NCI-H774 (cell line): ENCODE measurements around the gene CPN2.

ENCODE experiments used
- DNase-seq: peaks from one replicate; lab custom pipeline; 2025; lab: John Stamatoyannopoulos, UW

CPN2 gene

GRCh38 chr3:194294895-194295214 is 56.3 kb downstream of the CPN2 start:
- DNase-seq = no peak

GRCh38 chr3:194294199-194294894 is 56.8 kb downstream of the CPN2 start:
- no peak for DNase-seq

- no peak for DNase-seq
These were observed 57.5 kb downstream of the CPN2 start for GRCh38 chr3:194293546-194294198.

- DNase-seq = no peak
These were observed 58.8 kb downstream of the CPN2 start for GRCh38 chr3:194292331-194292730.
